Vagina (tissue), 2 donors: Measurements from ENCODE around the gene RETREG1.

Source experiments
- CTCF ChIP-seq, 3 experiments: fragments of 450-650 bp in 2 of 3; fragments of 200-600 bp in 1 of 3; sonication (generic) in 1 of 3; IDR thresholded peaks; one replicate each; pipeline ENCODE4 v1.5.1; 2017 to 2019; ENCODE audit warnings: antibody characterized with exemption in 3 of 3, mild to moderate bottlenecking in 2 of 3, moderate library complexity in 2 of 3
- POLR2A ChIP-seq, 2 donors: fragments of 450-650 bp; IDR thresholded peaks; one replicate each; pipeline ENCODE4 v1.6.1; 2017; ENCODE audit warnings: antibody characterized with exemption in 2 of 2, mild to moderate bottlenecking in 2 of 2, moderate library complexity in 2 of 2

GRCh38 chr5:16550316-16550952 lies 66.4 kb downstream of the RETREG1 start:
- TF ChIP-seq CTCF (IDR thresholded peaks at IDR 0.05) (no peak), POLR2A (IDR thresholded peaks at IDR 0.05) (no peak)
